SK-N-MC (cell line): ENCODE measurements around the gene AP2M1.

ENCODE experiments used
- EZH2 ChIP-seq: fragments of 200-600 bp; sonication (generic); IDR thresholded peaks from one replicate; pipeline ENCODE4 v1.6.1; 2017; ENCODE audit warnings: antibody characterized with exemption
- FOXP2 ChIP-seq: optimal IDR thresholded peaks from 2 replicates; pipeline ENCODE3; 2011; ENCODE audit warnings: mild to moderate bottlenecking, moderate library complexity; ENCODE audit not compliant: insufficient read depth; ENCODE audit errors: extremely low read length, control extremely low read depth
- POLR2AphosphoS5 ChIP-seq: IDR thresholded peaks from 2 replicates; pipeline ENCODE4 v1.6.1; 2012; ENCODE audit warnings: mild to moderate bottlenecking, low read depth, low read length, borderline replicate concordance

DNA sequence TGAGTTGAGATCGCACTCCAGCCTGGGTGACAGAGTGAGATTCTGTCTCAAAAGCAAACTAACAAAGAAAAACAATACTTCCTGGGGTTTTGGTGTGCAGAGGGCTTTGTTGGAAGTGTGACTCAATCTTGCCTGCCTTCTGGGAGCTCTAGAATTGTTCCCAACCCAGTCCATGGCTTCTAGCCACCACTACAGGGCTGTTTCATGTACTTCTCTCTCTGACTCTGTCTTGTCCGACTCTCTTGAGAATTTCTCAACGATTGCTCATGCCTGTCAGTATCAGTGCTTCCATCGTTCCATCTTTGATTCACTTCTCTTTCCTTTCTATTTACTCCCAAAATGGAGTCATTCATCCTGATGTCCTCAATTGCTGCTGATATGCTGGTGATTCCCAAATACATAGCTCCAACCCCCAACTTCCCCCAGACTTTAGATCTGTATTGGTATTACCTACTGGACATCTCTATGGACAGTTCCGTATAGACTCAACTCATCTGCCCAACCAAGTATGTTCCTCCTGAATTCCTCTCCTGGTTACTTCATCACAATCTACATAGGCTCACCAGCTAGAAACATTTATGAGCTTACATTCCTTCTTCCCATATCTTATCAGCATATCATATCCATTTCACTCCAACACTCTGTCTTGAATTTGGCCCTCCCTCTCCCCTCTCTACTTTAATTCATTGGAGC is 1.8 kb upstream of the AP2M1 start:
- no peak for TF ChIP-seq EZH2
- TF ChIP-seq POLR2AphosphoS5: no peak
- no peak for TF ChIP-seq FOXP2
